Vagina (tissue), 2 donors: ENCODE data around the gene BRMS1L. TPM values are rescaled to one million over a fixed set of nuclear protein-coding genes. Genes with fewer than 3 reads are reported as not detected.

Experiments
- DNase-seq, 2 donors: peaks; one replicate each; pipeline ENCODE4 v3.0.0-alpha.2; 2017; ENCODE audit errors: extremely low spot score in 2 of 2
- H3K27ac ChIP-seq: fragments of 200-600 bp; sonication (generic); one replicate; pipeline ENCODE4 v1.5.1; 2019
- H3K27me3 ChIP-seq: fragments of 200-600 bp; sonication (generic); one replicate; pipeline ENCODE4 v1.5.1; 2019
- H3K36me3 ChIP-seq, 2 donors: fragments of 200-600 bp; sonication (generic); one replicate each; pipeline ENCODE4 v1.5.1; 2017 to 2019
- H3K4me1 ChIP-seq: fragments of 200-600 bp; sonication (generic); one replicate; pipeline ENCODE4 v1.5.1; 2019
- H3K4me3 ChIP-seq, 2 donors: fragments of 200-600 bp; sonication (generic); 1 replicate in 1 of 2; 2 replicates in 1 of 2; pipeline ENCODE4 v1.5.1; 2016 to 2019
- H3K9me3 ChIP-seq: fragments of 200-600 bp; sonication (generic); one replicate; pipeline ENCODE4 v1.5.1; 2019
- POLR2A ChIP-seq, 2 donors: fragments of 450-650 bp; IDR thresholded peaks; one replicate each; pipeline ENCODE4 v1.6.1; 2017; ENCODE audit warnings: antibody characterized with exemption in 2 of 2, mild to moderate bottlenecking in 2 of 2, moderate library complexity in 2 of 2
- POLR2AphosphoS5 ChIP-seq, 2 donors: sonication (generic); formaldehyde crosslinking; IDR thresholded peaks; one replicate each; pipeline ENCODE4 v1.9.0; 2017; ENCODE audit warnings: antibody characterized with exemption in 2 of 2, mild to moderate bottlenecking in 2 of 2, low read depth in 1 of 2; ENCODE audit not compliant: insufficient read depth in 1 of 2
- intact Hi-C: fragments of 100-400 bp; cut with DNase I; formaldehyde crosslinking; loops from one replicate; pipeline ENCODE4 v1.15.1; 2023
- total RNA-seq: library from RNA; depleted of rRNA; stranded (reverse); fragments of >200 nt; gene quantifications from one replicate; pipeline ENCODE4 v1.2.3, GENCODE V29; 2016
- TF ChIP-seq, protein P1 (sequence below), 3 experiments: fragments of 450-650 bp in 2 of 3; fragments of 200-600 bp in 1 of 3; sonication (generic) in 1 of 3; IDR thresholded peaks; one replicate each; pipeline ENCODE4 v1.5.1; 2017 to 2019; ENCODE audit warnings: antibody characterized with exemption in 3 of 3, mild to moderate bottlenecking in 2 of 3, moderate library complexity in 2 of 3

BRMS1L gene
- total RNA-seq, 1 donor from 2014 or later: 9.6 TPM

DNA sequence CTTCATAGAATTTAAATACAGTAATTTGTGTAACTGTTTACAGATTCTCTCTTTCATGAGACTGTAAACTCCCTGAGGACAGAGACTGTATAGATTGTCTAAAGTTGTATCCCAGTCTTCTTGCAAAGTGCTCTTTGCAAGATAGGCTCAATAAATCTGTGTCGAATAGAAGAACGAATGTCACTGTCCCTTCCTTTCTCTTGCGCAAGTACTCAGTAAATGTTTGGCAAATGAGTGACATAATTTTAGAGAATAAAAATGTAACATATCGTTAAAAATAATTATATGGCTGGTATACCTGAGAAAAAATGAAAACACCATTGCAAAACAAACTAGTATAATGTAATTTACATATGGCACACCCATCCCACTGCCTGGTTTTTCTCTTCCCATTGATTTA, 15.2 kb upstream of the BRMS1L start:
- intact Hi-C loops: no loop called here
- Histone ChIP-seq H3K4me1 (peaks cover 21% of the 10 kb centered on the region), H3K36me3 (no peaks in the 10 kb centered on the region), H3K4me3 (no peak overlapping the region), H3K9me3 (no peaks in the 10 kb centered on the region), H3K27ac (no peak overlapping the region), H3K27me3 (no peaks in the 10 kb centered on the region)
- TF ChIP-seq, protein P1, sequence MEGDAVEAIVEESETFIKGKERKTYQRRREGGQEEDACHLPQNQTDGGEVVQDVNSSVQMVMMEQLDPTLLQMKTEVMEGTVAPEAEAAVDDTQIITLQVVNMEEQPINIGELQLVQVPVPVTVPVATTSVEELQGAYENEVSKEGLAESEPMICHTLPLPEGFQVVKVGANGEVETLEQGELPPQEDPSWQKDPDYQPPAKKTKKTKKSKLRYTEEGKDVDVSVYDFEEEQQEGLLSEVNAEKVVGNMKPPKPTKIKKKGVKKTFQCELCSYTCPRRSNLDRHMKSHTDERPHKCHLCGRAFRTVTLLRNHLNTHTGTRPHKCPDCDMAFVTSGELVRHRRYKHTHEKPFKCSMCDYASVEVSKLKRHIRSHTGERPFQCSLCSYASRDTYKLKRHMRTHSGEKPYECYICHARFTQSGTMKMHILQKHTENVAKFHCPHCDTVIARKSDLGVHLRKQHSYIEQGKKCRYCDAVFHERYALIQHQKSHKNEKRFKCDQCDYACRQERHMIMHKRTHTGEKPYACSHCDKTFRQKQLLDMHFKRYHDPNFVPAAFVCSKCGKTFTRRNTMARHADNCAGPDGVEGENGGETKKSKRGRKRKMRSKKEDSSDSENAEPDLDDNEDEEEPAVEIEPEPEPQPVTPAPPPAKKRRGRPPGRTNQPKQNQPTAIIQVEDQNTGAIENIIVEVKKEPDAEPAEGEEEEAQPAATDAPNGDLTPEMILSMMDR (IDR thresholded peaks at IDR 0.05): no peak
- TF ChIP-seq POLR2AphosphoS5 (IDR thresholded peaks at IDR 0.05; ENCODE audit: insufficient read depth in 1 of 2, low read depth in 1 of 2) (no peak), POLR2A (IDR thresholded peaks at IDR 0.05) (no peak)
- DNase-seq: no peak

DNA sequence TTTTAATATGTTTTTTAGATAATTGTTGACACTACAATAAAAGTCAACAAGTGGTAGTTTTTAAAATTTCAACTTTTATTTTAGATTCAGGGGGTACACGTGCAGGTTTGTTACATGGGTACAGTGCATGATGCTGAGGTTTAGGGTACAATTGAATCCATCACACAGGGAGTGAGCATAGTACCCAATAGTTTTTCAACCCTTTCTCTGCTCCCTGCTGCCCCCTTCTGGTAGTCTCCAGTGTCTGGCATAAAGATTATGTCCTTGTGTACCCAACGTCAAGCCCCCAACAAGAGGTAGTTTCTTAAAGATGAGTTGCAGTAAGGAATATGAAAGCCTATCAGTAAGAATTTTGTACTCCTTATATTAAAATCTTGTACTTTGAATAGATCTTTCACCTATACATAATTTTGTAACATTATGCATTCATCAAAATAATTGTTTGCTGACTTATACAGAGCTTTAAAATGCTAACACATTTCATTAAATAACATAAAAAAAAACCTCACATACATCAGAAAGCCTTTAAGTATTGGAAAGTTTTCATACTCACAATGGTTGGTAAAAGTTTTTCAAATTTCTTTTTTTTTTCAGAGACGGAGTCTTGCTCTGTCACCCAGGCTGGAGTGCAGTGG, 11.7 kb upstream of the BRMS1L start:
- no peak overlapping the region for H3K27ac ChIP-seq
- no peaks in the 10 kb centered on the region for H3K27me3 ChIP-seq
- no peak for DNase-seq
- no peak for TF ChIP-seq POLR2AphosphoS5 (IDR thresholded peaks at IDR 0.05; ENCODE audit: insufficient read depth in 1 of 2, low read depth in 1 of 2)
- TF ChIP-seq, protein P1 (IDR thresholded peaks at IDR 0.05): peak in 2 of 3 experiments; percentile 34 to 41
- H3K4me1 ChIP-seq: no peaks in the 10 kb centered on the region
- intact Hi-C loops: no loop called here
- H3K36me3 ChIP-seq: no peaks in the 10 kb centered on the region
- H3K9me3 ChIP-seq: no peaks in the 10 kb centered on the region
- H3K4me3 ChIP-seq: no peak overlapping the region

DNA sequence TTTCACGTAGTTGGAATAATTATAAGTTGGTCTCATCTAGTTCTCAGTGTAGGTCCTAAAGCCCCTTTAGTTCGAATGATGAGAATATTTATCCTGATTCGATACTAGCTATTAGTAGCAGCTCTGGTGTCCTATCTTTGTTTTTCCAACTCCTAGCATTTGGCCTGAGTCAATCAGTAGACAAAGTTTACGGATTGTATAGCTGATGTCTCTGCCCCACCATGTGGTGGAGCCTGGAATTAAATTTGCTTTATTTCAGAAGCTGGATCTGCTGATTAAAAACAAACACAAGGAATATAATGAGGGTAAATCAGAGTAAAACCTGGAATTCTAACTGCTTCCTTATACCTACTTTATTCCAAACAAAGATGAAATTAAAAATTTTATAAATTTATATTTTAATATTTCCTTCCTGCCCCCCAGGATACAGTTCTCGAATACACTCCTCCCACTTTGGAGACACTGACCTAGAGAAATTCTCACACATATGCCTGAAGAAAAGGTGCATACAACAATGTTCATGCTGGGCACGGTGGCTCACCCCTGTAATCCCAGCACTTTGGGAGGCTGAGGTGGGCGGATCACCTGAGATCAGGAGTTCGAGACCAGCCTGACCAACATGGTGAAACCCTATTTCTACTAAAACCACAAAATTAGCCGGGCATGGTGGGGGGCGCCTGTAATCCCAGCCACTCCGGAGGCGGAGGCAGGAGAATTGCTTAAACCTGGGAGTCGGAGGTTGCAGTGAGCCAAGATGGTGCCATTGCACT, 7.6 kb upstream of the BRMS1L start:
- no peak for DNase-seq
- intact Hi-C loops: no loop called here

DNA sequence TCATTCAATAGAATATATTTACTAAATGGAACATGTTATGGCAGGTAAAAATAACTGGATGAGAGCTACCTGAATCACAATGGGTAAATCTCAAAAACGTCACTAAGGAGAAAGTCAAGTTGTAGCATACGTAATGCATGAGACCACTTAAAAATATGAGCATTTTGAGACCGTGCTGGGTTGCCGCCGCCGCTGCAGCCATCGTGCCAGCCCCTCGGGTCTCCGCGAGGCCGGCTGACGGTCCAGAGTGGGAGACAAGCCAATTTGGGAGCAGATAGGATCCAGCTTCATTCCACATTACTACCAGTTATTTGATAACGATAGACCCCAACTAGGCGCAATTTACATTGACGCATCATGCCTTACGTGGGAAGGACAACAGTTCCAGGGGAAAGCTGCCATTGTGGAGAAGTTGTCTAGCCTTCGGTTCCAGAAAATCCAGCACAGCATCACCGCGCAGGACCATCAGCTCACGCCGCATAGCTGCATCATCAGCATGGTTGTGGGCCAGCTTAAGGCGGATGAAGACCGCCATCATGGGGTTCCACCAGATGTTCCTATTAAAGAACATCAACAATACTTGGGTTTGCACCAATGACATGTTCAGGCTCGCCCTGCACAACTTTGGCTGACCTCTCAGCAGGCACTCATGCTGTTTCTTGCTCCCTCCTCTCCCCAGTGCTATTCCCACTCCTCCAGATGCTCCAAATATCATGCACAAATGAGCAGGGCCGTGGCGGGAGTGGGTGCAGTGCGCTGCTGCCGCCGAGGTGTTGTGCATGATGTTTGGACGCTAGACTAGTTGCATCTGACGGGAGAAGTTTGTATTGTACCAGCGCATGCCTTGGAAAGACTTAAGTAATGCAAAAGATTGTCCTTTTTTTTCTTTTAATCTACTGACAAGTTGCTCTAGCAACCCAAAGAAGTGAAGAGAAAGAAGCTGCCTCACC, 6.3 kb upstream of the BRMS1L start:
- no peaks in the 10 kb centered on the region for H3K9me3 ChIP-seq
- H3K4me1 ChIP-seq: no peaks in the 10 kb centered on the region
- TF ChIP-seq POLR2AphosphoS5 (IDR thresholded peaks at IDR 0.05; ENCODE audit: insufficient read depth in 1 of 2, low read depth in 1 of 2) (no peak), POLR2A (IDR thresholded peaks at IDR 0.05) (no peak)
- TF ChIP-seq, protein P1 (IDR thresholded peaks at IDR 0.05): no peak
- intact Hi-C loops: no loop called here
- no peak for DNase-seq
- H3K27ac ChIP-seq: no peak overlapping the region
- no peak overlapping the region for H3K4me3 ChIP-seq
- no peaks in the 10 kb centered on the region for H3K36me3 ChIP-seq
- H3K27me3 ChIP-seq: no peaks in the 10 kb centered on the region

More for the DNA sequence above, 7.6 kb upstream of the BRMS1L start:
- Histone ChIP-seq H3K36me3 (no peaks in the 10 kb centered on the region), H3K4me1 (no peaks in the 10 kb centered on the region), H3K27ac (no peak overlapping the region), H3K9me3 (no peaks in the 10 kb centered on the region), H3K4me3 (no peak overlapping the region), H3K27me3 (no peaks in the 10 kb centered on the region)
- TF ChIP-seq, protein P1 (IDR thresholded peaks at IDR 0.05): peak in 1 of 3 experiments; percentile 44
- no peak for TF ChIP-seq POLR2A (IDR thresholded peaks at IDR 0.05)
- no peak for TF ChIP-seq POLR2AphosphoS5 (IDR thresholded peaks at IDR 0.05; ENCODE audit: insufficient read depth in 1 of 2, low read depth in 1 of 2)
